Upper lobe of left lung (tissue), 4 donors: ENCODE results near the gene COQ10A.

Source experiments
- EP300 ChIP-seq, 4 donors: sonication (generic); formaldehyde crosslinking; IDR thresholded peaks; one replicate each; pipeline ENCODE4 v1.5.1; 2017; ENCODE audit warnings: antibody characterized with exemption in 4 of 4, control low read depth in 2 of 4
- POLR2AphosphoS5 ChIP-seq, 2 donors: sonication (generic); formaldehyde crosslinking; IDR thresholded peaks; one replicate each; pipeline ENCODE4 v1.5.1; 2017; ENCODE audit warnings: antibody characterized with exemption in 2 of 2
- TF ChIP-seq, protein P1 (sequence below), 6 experiments: fragments of 450-650 bp in 4 of 6; fragments of 200-600 bp in 2 of 6; sonication (generic) in 2 of 6; IDR thresholded peaks; one replicate each; pipeline ENCODE4 v1.5.1; 2016 to 2019; ENCODE audit warnings: antibody characterized with exemption in 6 of 6

DNA sequence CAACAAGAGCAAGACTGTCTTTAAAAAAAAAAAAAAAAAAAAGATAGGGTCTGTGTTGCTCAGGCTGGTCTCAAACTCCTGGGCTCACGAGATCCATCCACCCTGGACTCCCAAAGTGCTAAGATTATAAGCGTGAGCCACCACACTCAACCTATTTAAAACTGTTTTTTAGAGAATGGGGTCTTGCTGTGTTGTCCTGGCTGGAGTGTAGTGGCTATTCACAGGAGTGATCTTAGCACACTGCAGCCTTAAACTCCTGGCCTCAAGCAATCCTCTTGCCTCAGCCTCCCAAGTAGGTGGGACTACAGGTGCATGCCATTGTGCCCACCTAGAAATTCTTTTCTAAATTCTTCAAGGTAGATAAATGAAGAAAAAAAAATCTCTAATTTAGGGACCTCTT lies 7.6 kb downstream of the COQ10A start:
- TF ChIP-seq, protein P1, sequence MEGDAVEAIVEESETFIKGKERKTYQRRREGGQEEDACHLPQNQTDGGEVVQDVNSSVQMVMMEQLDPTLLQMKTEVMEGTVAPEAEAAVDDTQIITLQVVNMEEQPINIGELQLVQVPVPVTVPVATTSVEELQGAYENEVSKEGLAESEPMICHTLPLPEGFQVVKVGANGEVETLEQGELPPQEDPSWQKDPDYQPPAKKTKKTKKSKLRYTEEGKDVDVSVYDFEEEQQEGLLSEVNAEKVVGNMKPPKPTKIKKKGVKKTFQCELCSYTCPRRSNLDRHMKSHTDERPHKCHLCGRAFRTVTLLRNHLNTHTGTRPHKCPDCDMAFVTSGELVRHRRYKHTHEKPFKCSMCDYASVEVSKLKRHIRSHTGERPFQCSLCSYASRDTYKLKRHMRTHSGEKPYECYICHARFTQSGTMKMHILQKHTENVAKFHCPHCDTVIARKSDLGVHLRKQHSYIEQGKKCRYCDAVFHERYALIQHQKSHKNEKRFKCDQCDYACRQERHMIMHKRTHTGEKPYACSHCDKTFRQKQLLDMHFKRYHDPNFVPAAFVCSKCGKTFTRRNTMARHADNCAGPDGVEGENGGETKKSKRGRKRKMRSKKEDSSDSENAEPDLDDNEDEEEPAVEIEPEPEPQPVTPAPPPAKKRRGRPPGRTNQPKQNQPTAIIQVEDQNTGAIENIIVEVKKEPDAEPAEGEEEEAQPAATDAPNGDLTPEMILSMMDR (IDR thresholded peaks at IDR 0.05): no peak
- TF ChIP-seq EP300 (IDR thresholded peaks at IDR 0.05) (no peak), POLR2AphosphoS5 (IDR thresholded peaks at IDR 0.05) (no peak)
